ENCODE measurements around the gene MRPS18B. TPM values are rescaled to one million over a fixed set of nuclear protein-coding genes. Genes with fewer than 3 reads are reported as not detected.

Gene MRPS18B
- total RNA-seq, 1 experiment from 2014 or later, result 69.1 TPM

GRCh38 chr6:30612687-30613248, 4.9 kb upstream of the MRPS18B start:
- TF ChIP-seq TCF7L2 (IDR thresholded peaks at IDR 0.05; ENCODE audit: low read depth, low read length), result peak; percentile 77
- no peak for TF ChIP-seq SIN3A (IDR thresholded peaks at IDR 0.05; ENCODE audit: borderline replicate concordance, insufficient read depth, low read depth, low read length)
- peak; percentile 41 for TF ChIP-seq POLR2AphosphoS5 (IDR thresholded peaks at IDR 0.05; ENCODE audit: low read depth, low read length)
- peaks cover 21% of the 10 kb centered on the region for H3K36me3 ChIP-seq (ENCODE audit: control insufficient read depth, insufficient read depth, low read length)
- H3K9me3 ChIP-seq (ENCODE audit: control insufficient read depth, insufficient read depth, low read depth, low read length), result no peaks in the 10 kb centered on the region
- intact Hi-C loops (cut with micrococcal nuclease; ENCODE audit: unreplicated experiment) (no loop called here), in situ Hi-C loops (cut with HindIII; ENCODE audit: low pct_unique_long_range_greater_than_20kb, low sequenced_read_pairs) (no loop called here)
- BruUV-seq (replicated peaks), result no TSS peak
- no peak overlapping the region for H3K4me3 ChIP-seq (ENCODE audit: low read depth in 2 of 2, low read length in 2 of 2)
- POLR2A ChIA-PET, result interaction anchor here (1.5 kb wide), 2 partner anchors 12 to 15 kb away, joined by 4 to 8 read pairs; no protein-coding TSS in a partner anchor
- H3K27me3 ChIP-seq (ENCODE audit: control insufficient read depth, insufficient read depth, low read length), result no peaks in the 10 kb centered on the region
- H3K4me1 ChIP-seq (ENCODE audit: control insufficient read depth, insufficient read depth, low read length), result peaks cover 32% of the 10 kb centered on the region
- no peak for ATAC-seq
- H3K27ac ChIP-seq (ENCODE audit: low read length), result peak overlapping the region; percentile 100
- CTCF ChIA-PET, result interaction anchor here (0.7 to 0.9 kb wide), 2 partner anchors 131 to 132 kb away, joined by 3 to 5 read pairs; partner anchors contain the start of gene IER3
- DNase-seq (ENCODE audit: low read depth, low spot score), result no peak

- Histone ChIP-seq H3K9me3 (ENCODE audit: control insufficient read depth, insufficient read depth, low read depth, low read length) (no peaks in the 10 kb centered on the region), H3K27me3 (ENCODE audit: control insufficient read depth, insufficient read depth, low read length) (no peaks in the 10 kb centered on the region), H3K27ac (ENCODE audit: low read length) (peak overlapping the region; percentile 100), H3K4me1 (ENCODE audit: control insufficient read depth, insufficient read depth, low read length) (peaks cover 32% of the 10 kb centered on the region), H3K36me3 (ENCODE audit: control insufficient read depth, insufficient read depth, low read length) (peaks cover 26% of the 10 kb centered on the region), H3K4me3 (ENCODE audit: low read depth in 2 of 2, low read length in 2 of 2) (no peak overlapping the region)
- no peak for ATAC-seq
- CTCF ChIA-PET, result interaction anchor here (0.7 to 0.9 kb wide), 2 partner anchors 131 to 132 kb away, joined by 3 to 5 read pairs; partner anchors contain the start of gene IER3
- DNase-seq (ENCODE audit: low read depth, low spot score), result no peak
- intact Hi-C loops (cut with micrococcal nuclease; ENCODE audit: unreplicated experiment), result no loop called here
- in situ Hi-C loops (cut with HindIII; ENCODE audit: low pct_unique_long_range_greater_than_20kb, low sequenced_read_pairs), result no loop called here
- BruUV-seq (replicated peaks), result no TSS peak
- TF ChIP-seq POLR2AphosphoS5 (IDR thresholded peaks at IDR 0.05; ENCODE audit: low read depth, low read length) (no peak; the same call in none of the 2 replicates), TCF7L2 (IDR thresholded peaks at IDR 0.05; ENCODE audit: low read depth, low read length) (no peak), REST (IDR thresholded peaks at IDR 0.05; ENCODE audit: insufficient read depth in 1 of 2, low read depth in 2 of 2, low read length in 1 of 2) (0 out of 4 replicates have a peak, but pooled peaks of 1 of the 2 experiments have one; percentile 27), SIN3A (IDR thresholded peaks at IDR 0.05; ENCODE audit: borderline replicate concordance, insufficient read depth, low read depth, low read length) (no peak)
- TF ChIP-seq, protein P1, sequence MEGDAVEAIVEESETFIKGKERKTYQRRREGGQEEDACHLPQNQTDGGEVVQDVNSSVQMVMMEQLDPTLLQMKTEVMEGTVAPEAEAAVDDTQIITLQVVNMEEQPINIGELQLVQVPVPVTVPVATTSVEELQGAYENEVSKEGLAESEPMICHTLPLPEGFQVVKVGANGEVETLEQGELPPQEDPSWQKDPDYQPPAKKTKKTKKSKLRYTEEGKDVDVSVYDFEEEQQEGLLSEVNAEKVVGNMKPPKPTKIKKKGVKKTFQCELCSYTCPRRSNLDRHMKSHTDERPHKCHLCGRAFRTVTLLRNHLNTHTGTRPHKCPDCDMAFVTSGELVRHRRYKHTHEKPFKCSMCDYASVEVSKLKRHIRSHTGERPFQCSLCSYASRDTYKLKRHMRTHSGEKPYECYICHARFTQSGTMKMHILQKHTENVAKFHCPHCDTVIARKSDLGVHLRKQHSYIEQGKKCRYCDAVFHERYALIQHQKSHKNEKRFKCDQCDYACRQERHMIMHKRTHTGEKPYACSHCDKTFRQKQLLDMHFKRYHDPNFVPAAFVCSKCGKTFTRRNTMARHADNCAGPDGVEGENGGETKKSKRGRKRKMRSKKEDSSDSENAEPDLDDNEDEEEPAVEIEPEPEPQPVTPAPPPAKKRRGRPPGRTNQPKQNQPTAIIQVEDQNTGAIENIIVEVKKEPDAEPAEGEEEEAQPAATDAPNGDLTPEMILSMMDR (IDR thresholded peaks at IDR 0.05), result no peak
- POLR2A ChIA-PET, result interaction anchor here (1.5 to 1.7 kb wide), 3 partner anchors 13 to 15 kb away, joined by 4 to 8 read pairs (median 7); no protein-coding TSS in a partner anchor
These were observed 4.2 kb upstream of the MRPS18B start for GRCh38 chr6:30613251-30614043.
